Neural cell (in vitro differentiated cells): ENCODE data around the gene PPIL6. TPM values are rescaled to one million over a fixed set of nuclear protein-coding genes. Genes with fewer than 3 reads are reported as not detected.

Source experiments
- H2AFZ ChIP-seq: fragments of 200-600, 300-800 bp; sonication (generic), shearing (Covaris generic); 2 replicates; pipeline ENCODE4 v1.6.0; 2014; ENCODE audit warnings: low read depth, mild to moderate bottlenecking, antibody characterized with exemption, low read length, moderate library complexity
- H3F3A ChIP-seq: fragments of 200-600 bp; shearing (Covaris generic); 2 replicates; pipeline ENCODE4 v1.6.1; 2016; ENCODE audit warnings: mild to moderate bottlenecking, moderate library complexity, mixed read lengths, antibody characterized with exemption, low read length; ENCODE audit not compliant: insufficient read depth, poor library complexity, severe bottlenecking
- H3K27ac ChIP-seq: fragments of 200-600, 300-800 bp; sonication (generic), shearing (Covaris generic); 2 replicates; pipeline ENCODE4 v1.5.1; 2014; ENCODE audit warnings: mild to moderate bottlenecking, low read length, moderate library complexity
- H3K27me3 ChIP-seq: fragments of 300-800, 200-600 bp; sonication (generic), shearing (Covaris generic); 2 replicates; pipeline ENCODE4 v1.6.0; 2014; ENCODE audit warnings: mild to moderate bottlenecking, low read depth, low read length, moderate library complexity; ENCODE audit not compliant: insufficient read depth
- H3K36me3 ChIP-seq: fragments of 300-800, 200-600 bp; sonication (generic), shearing (Covaris generic); 2 replicates; pipeline ENCODE4 v1.5.1; 2014; ENCODE audit warnings: mild to moderate bottlenecking, antibody characterized with exemption, low read length, moderate library complexity; ENCODE audit not compliant: insufficient read depth
- H3K4me2 ChIP-seq: fragments of 300-800, 200-600 bp; sonication (generic), shearing (Covaris generic); 2 replicates; pipeline ENCODE4 v1.6.0; 2014; ENCODE audit warnings: mild to moderate bottlenecking, low read length
- H3K4me3 ChIP-seq: fragments of 300-800, 200-600 bp; sonication (generic), shearing (Covaris generic); 2 replicates; pipeline ENCODE4 v1.5.1; 2014; ENCODE audit warnings: mild to moderate bottlenecking, low read length, moderate library complexity
- H3K79me2 ChIP-seq: fragments of 200-600 bp; shearing (Covaris generic); replicated peaks from 2 replicates; pipeline ENCODE4 v1.6.0; 2014; ENCODE audit warnings: mild to moderate bottlenecking, low read length, moderate library complexity; ENCODE audit not compliant: insufficient read depth
- H3K9ac ChIP-seq: fragments of 300-800, 200-600 bp; sonication (generic), shearing (Covaris generic); 2 replicates; pipeline ENCODE4 v1.6.1; 2016; ENCODE audit warnings: mild to moderate bottlenecking, low read length, mixed read lengths
- H3K9me2 ChIP-seq: fragments of 200-600 bp; shearing (Covaris generic); 2 replicates; pipeline ENCODE4 v1.6.1; 2016; ENCODE audit warnings: mild to moderate bottlenecking, low read length, mixed read lengths; ENCODE audit not compliant: insufficient read depth
- H3K9me3 ChIP-seq: fragments of 200-600, 300-800 bp; sonication (generic), shearing (Covaris generic); 2 replicates; pipeline ENCODE4 v1.6.1; 2016; ENCODE audit warnings: mild to moderate bottlenecking, mixed run types, low read length, moderate library complexity, mixed read lengths
- H4K20me1 ChIP-seq: fragments of 200-600 bp; shearing (Covaris generic); 2 replicates; pipeline ENCODE4 v1.6.1; 2016; ENCODE audit warnings: mild to moderate bottlenecking, mixed run types; ENCODE audit not compliant: insufficient read depth
- CTCF ChIP-seq: fragments of 450-650 bp; IDR thresholded peaks from 2 replicates; pipeline ENCODE4 v1.5.1; 2014; ENCODE audit warnings: antibody characterized with exemption, mild to moderate bottlenecking, moderate library complexity; ENCODE audit not compliant: poor library complexity, severe bottlenecking
- EP300 ChIP-seq: fragments of 450-650 bp; conservative IDR thresholded peaks from 2 replicates; pipeline ENCODE4 v1.6.1; 2014; ENCODE audit warnings: antibody characterized with exemption, mild to moderate bottlenecking, moderate library complexity; ENCODE audit not compliant: poor library complexity, severe bottlenecking
- EZH2 ChIP-seq: fragments of 200-600, 300-800 bp; shearing (Covaris generic), sonication (generic); IDR thresholded peaks from 2 replicates; pipeline ENCODE4 v1.6.1; 2014; ENCODE audit warnings: antibody characterized with exemption, low read length, borderline replicate concordance, mild to moderate bottlenecking; ENCODE audit not compliant: insufficient read depth, poor library complexity, severe bottlenecking
- MXI1 ChIP-seq: fragments of 450-650 bp; conservative IDR thresholded peaks from 2 replicates; pipeline ENCODE4 v1.6.1; 2014; ENCODE audit warnings: antibody characterized with exemption, mild to moderate bottlenecking; ENCODE audit not compliant: poor library complexity, severe bottlenecking
- POLR2AphosphoS5 ChIP-seq: IDR thresholded peaks from 2 replicates; pipeline ENCODE4 v1.6.1; 2012
- RAD21 ChIP-seq: fragments of 450-650 bp; conservative IDR thresholded peaks from 2 replicates; pipeline ENCODE4 v1.6.1; 2014; ENCODE audit warnings: antibody characterized with exemption, mild to moderate bottlenecking, moderate library complexity
- REST ChIP-seq: IDR thresholded peaks from 2 replicates; pipeline ENCODE4 v1.6.1; 2012; ENCODE audit warnings: borderline replicate concordance
- SMC3 ChIP-seq: fragments of 450-650 bp; conservative IDR thresholded peaks from 2 replicates; pipeline ENCODE4 v1.6.1; 2014; ENCODE audit warnings: antibody characterized with exemption, mild to moderate bottlenecking, moderate library complexity; ENCODE audit not compliant: poor library complexity
- TAF1 ChIP-seq: IDR thresholded peaks from 2 replicates; pipeline ENCODE4 v1.6.1; 2012; ENCODE audit warnings: low read depth
- polyA plus RNA-seq: library from polyadenylated mRNA; depleted of rRNA; stranded (reverse); fragments of >200 nt; gene quantifications from 2 replicates; pipeline ENCODE4 v1.2.3, GENCODE V29; 2014

PPIL6 gene
- polyA plus RNA-seq, 1 donor from 2014 or later: 11.8 TPM

- Histone ChIP-seq H3K79me2 (no peaks in the 10 kb centered on the region), H4K20me1 (no peaks in the 10 kb centered on the region), H3K9me2 (no peaks in the 10 kb centered on the region), H3K4me2 (no peak overlapping the region), H3K4me3 (no peak overlapping the region), H3K9ac (no peak overlapping the region), H3K27me3 (no peaks in the 10 kb centered on the region), H2AFZ (no peak overlapping the region), H3K27ac (no peak overlapping the region), H3K9me3 (no peaks in the 10 kb centered on the region), H3K36me3 (no peaks in the 10 kb centered on the region), H3F3A (no peaks in the 10 kb centered on the region)
- no peak for TF ChIP-seq MXI1
- no peak for TF ChIP-seq TAF1
- no peak for TF ChIP-seq EZH2
- TF ChIP-seq EP300: no peak
- no peak for TF ChIP-seq POLR2AphosphoS5
- TF ChIP-seq SMC3: no peak
- TF ChIP-seq RAD21: no peak
- TF ChIP-seq CTCF: no peak
- no peak for TF ChIP-seq REST
Observed at GRCh38 chr6:109411034-109411433, 29.4 kb downstream of the PPIL6 start.

- no peak overlapping the region for H3K27ac ChIP-seq
- H3F3A ChIP-seq: no peaks in the 10 kb centered on the region
- no peak overlapping the region for H2AFZ ChIP-seq
- H3K9ac ChIP-seq: no peak overlapping the region
- no peak for TF ChIP-seq EP300
- no peaks in the 10 kb centered on the region for H3K27me3 ChIP-seq
- H3K4me3 ChIP-seq: no peak overlapping the region
- no peaks in the 10 kb centered on the region for H4K20me1 ChIP-seq
- H3K79me2 ChIP-seq: no peaks in the 10 kb centered on the region
- no peak overlapping the region for H3K4me2 ChIP-seq
- H3K36me3 ChIP-seq: no peaks in the 10 kb centered on the region
- H3K9me2 ChIP-seq: no peaks in the 10 kb centered on the region
- no peaks in the 10 kb centered on the region for H3K9me3 ChIP-seq
Observed at GRCh38 chr6:109406196-109406595, 34.2 kb downstream of the PPIL6 start.

GRCh38 chr6:109397020-109397419 lies 43.4 kb downstream of the PPIL6 start:
- H3K9me2 ChIP-seq: no peaks in the 10 kb centered on the region
- no peaks in the 10 kb centered on the region for H3F3A ChIP-seq
- no peaks in the 10 kb centered on the region for H3K27me3 ChIP-seq
- H4K20me1 ChIP-seq: no peaks in the 10 kb centered on the region
- H3K4me2 ChIP-seq: no peak overlapping the region
- TF ChIP-seq TAF1: no peak
- no peak for TF ChIP-seq REST
- TF ChIP-seq EZH2: no peak
- TF ChIP-seq SMC3: no peak
- no peak for TF ChIP-seq EP300
- no peak for TF ChIP-seq CTCF
- no peak for TF ChIP-seq MXI1
- TF ChIP-seq RAD21: no peak
- no peak for TF ChIP-seq POLR2AphosphoS5
- no peak overlapping the region for H3K27ac ChIP-seq
- H3K9me3 ChIP-seq: no peaks in the 10 kb centered on the region
- H3K36me3 ChIP-seq: no peaks in the 10 kb centered on the region
- H3K4me3 ChIP-seq: no peak overlapping the region
- no peak overlapping the region for H2AFZ ChIP-seq
- no peak overlapping the region for H3K9ac ChIP-seq
- H3K79me2 ChIP-seq: no peaks in the 10 kb centered on the region
